Stimulated activated CD8-positive, alpha-beta memory T cell treated with anti-CD3 and anti-CD28 coated beads, Interleukin-12 subunit alpha, Interleukin-12 subunit beta, amount 100 ng/mL, for 24 hours (primary cell): ENCODE results near the gene MARVELD1.

Experiments
- DNase-seq: peaks from one replicate; pipeline ENCODE4 v3.0.0-alpha.2; 2020; ENCODE audit errors: extremely low read depth

MARVELD1 gene

DNA sequence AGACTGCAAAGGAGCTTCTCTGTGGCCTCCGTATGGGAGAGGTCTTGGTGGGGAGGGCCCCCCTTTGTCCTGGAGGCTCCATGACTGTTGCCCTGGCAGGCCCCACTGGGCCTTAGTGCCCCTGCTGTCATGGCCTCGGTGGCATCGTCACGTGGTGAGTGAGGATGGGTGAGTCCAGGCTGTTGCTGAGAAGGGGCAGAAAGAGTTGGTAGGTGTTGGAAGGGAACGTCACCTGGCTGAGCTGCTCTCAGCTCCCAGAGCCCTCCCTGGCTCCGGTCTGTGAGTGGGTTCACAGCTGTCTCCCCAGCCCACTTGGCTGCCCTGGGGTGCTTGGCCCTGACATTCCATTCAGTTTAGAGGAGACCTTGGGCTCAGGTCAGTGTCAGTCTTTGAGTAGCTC is 42.2 kb downstream of the MARVELD1 start:
- no peak for DNase-seq

GRCh38 chr10:97757471-97757870 is 43.9 kb downstream of the MARVELD1 start:
- DNase-seq = no peak

- DNase-seq = no peak
Measured at GRCh38 chr10:97759158-97759887, 45.8 kb downstream of the MARVELD1 start.

- DNase-seq = no peak
Measured at GRCh38 chr10:97759946-97760345, 46.4 kb downstream of the MARVELD1 start.

DNA sequence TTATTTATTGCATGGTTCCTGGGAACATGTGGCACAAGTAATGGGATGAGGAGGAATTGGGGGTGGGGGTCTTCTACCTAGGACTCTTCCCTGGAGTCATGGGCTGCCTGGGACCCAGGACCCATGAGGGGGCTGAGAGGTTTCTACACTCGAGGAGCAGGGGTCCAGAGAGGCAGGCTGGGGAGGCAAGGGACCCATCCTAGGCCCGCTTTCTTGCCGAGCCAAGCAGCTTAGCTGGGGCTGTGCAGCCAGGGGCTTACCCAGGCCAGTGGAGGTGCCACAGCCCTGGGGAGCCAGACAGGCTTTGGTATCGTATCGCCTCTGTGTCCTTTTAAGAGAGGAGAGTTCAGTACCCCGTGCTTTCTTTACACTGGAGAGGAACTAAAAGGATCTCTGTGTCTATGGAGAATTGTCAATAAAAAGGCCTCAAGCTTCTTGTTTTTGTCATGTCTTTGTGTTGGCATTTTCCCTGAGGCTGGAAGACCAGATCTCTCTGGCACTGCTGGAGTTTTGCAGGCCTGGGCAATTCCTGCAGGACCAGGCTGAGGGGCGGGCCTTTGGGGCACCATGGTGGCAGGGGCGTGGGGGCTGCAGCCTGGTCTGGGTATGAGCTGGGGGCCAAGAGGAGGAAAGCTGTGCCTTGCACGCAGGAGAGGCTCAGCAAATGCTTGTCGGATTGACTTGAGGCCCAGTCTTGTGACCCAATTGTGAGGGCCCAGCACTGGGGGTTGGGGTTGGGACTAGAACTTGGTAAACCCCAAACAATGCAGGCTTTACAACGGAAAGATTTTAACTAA is 47.1 kb downstream of the MARVELD1 start:
- DNase-seq = no peak

- no peak for DNase-seq
Measured at GRCh38 chr10:97761331-97761865, 47.9 kb downstream of the MARVELD1 start.

DNA sequence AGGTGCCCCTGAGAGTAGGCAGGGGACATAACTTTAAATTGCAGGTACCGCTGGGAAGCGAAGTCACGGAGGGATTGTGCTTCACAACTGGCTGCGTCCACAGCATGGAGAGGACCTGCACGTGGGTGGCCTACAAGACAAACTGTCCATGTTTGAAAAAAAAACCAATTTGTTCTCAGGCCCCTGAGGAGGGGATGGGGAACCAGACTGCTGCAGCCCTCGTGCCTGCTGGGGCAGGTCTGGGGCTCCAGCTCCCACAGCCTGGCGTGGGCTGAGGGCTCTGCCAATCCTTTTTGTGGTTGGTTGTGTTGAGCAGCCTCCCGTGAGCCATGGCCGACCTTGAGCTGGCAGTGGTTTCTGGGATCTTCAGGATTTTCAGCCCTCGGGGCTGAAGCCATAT is 48.5 kb downstream of the MARVELD1 start:
- DNase-seq = no peak

- no peak for DNase-seq
Measured at GRCh38 chr10:97762816-97763215, 49.3 kb downstream of the MARVELD1 start.

DNA sequence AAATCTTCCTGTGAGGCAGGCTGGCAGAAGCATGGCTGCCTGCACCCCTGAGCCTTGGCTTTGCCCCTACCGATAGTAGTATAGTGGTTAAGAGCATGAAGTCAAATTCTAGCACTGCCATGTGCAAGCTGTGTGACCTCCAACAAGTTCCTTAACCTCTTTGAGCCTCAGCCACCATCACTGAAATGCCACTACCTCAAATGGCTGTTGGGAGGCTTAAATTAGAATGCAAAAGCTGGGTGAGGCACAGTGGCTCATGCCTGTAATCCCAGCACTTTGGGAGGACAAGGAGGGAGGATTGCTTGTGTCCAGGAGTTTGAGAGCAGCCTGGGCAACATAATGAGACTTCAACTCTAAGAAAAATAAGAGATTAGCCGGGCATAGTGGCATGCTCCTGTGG is 49.9 kb downstream of the MARVELD1 start:
- no peak for DNase-seq

- DNase-seq = no peak
Measured at GRCh38 chr10:97763947-97764346, 50.4 kb downstream of the MARVELD1 start.

- no peak for DNase-seq
Measured at GRCh38 chr10:97764519-97764931, 51.0 kb downstream of the MARVELD1 start.

GRCh38 chr10:97765201-97765600 is 51.7 kb downstream of the MARVELD1 start:
- DNase-seq = no peak

DNA sequence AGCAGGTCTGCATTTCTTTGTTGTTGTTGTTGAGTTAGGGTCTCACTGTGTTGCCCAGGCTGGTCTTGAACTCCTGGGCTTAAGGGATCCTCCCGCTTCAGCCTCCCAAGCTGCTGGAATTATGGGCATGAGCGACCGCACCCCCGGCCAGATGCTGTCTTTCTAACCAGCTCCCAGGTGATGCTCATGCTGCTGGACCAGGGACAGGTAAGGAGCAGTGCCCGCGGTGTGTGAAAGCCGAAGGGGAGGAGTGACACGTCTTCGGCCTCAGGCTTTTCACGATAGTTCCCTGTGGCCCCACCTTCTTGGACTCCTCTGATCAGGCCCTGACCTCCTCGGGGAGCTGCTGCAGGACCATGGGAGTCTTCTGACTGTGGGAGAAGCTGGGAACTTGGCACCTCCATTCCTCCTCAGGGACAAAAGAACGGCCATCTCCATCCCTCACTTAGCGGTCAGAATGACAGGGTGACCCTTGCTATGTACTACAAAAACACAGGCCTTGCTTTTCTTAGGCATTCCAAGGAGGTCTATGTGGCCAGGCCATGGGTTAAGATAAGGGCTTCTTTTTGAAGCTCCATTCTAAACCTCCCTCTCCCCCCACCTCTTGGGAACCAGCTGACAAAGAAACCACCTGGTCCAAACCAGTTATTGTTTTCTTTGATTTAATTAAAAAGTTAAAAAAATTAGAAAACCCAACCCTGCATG is 52.7 kb downstream of the MARVELD1 start:
- DNase-seq = no peak

GRCh38 chr10:97766996-97767924 is 53.7 kb downstream of the MARVELD1 start:
- DNase-seq = no peak
